GM21825 (cell line): ENCODE measurements around the gene SNU13.
A peak's percentile ranks its signal among the peaks of the same experiment; 100 is the strongest.
"Not testable (repeated sequence)": the region's sequence is repeated elsewhere in the genome, so short reads cannot be mapped to it uniquely, and the experiment has no call there.

Source experiments
- ATAC-seq: cut with Tn5 transposase; IDR thresholded peaks from one replicate; pipeline ENCODE4 v1.9.1; 2021; ENCODE audit warnings: mild to moderate bottlenecking, moderate library complexity; ENCODE audit not compliant: unreplicated experiment

Gene SNU13

GRCh38 chr22:41682033-41682807, 6.4 kb downstream of the SNU13 start:
- ATAC-seq: peak; percentile 66

GRCh38 chr22:41681616-41682015, 7.1 kb downstream of the SNU13 start:
- ATAC-seq: no peak

- ATAC-seq: no peak
These were observed 12.5 kb downstream of the SNU13 start for GRCh38 chr22:41676134-41676533.

GRCh38 chr22:41674846-41675340, 13.8 kb downstream of the SNU13 start:
- ATAC-seq: no peak

- no peak for ATAC-seq
These were observed 15.7 kb downstream of the SNU13 start for GRCh38 chr22:41672780-41673509.

- not testable (repeated sequence) for ATAC-seq
These were observed 16.6 kb downstream of the SNU13 start for GRCh38 chr22:41672096-41672495.

- no peak for ATAC-seq
These were observed 19.4 kb downstream of the SNU13 start for GRCh38 chr22:41668971-41669911.

GRCh38 chr22:41664951-41665350, 23.7 kb downstream of the SNU13 start:
- ATAC-seq: no peak

- no peak for ATAC-seq
These were observed 24.2 kb downstream of the SNU13 start for GRCh38 chr22:41664490-41664889.

GRCh38 chr22:41663594-41663993, 25.1 kb downstream of the SNU13 start:
- not testable (repeated sequence) for ATAC-seq

- ATAC-seq: no peak
These were observed 27.0 kb downstream of the SNU13 start for GRCh38 chr22:41661713-41662112.

- no peak for ATAC-seq
These were observed 27.6 kb downstream of the SNU13 start for GRCh38 chr22:41661088-41661487.

- ATAC-seq: no peak
These were observed 28.3 kb downstream of the SNU13 start for GRCh38 chr22:41660416-41660815.

- ATAC-seq: no peak
These were observed 28.7 kb downstream of the SNU13 start for GRCh38 chr22:41659941-41660340.

- no peak for ATAC-seq
These were observed 29.8 kb downstream of the SNU13 start for GRCh38 chr22:41658869-41659268.

- ATAC-seq: no peak
These were observed 31.0 kb downstream of the SNU13 start for GRCh38 chr22:41657709-41658108.

- no peak for ATAC-seq
These were observed 32.1 kb downstream of the SNU13 start for GRCh38 chr22:41656556-41656955.

- no peak for ATAC-seq
These were observed 34.3 kb downstream of the SNU13 start for GRCh38 chr22:41654322-41654721.

- ATAC-seq: no peak
These were observed 37.8 kb downstream of the SNU13 start for GRCh38 chr22:41650821-41651220.

GRCh38 chr22:41650229-41650628, 38.4 kb downstream of the SNU13 start:
- no peak for ATAC-seq

GRCh38 chr22:41648432-41648831, 40.2 kb downstream of the SNU13 start:
- ATAC-seq: no peak
